Endothelial cell of umbilical vein (primary cell): ENCODE measurements around the gene MVD.

Source experiments
- CTCF ChIP-seq, 2 donors: IDR thresholded peaks; 1 replicate in 1 of 2; 2 replicates in 1 of 2; pipeline ENCODE4 v1.5.1; 2011; ENCODE audit warnings: low read length in 2 of 2, mild to moderate bottlenecking in 2 of 2, moderate library complexity in 2 of 2, control low read depth in 1 of 2, inconsistent platforms in 1 of 2, low read depth in 1 of 2; ENCODE audit not compliant: insufficient read depth in 1 of 2; ENCODE audit errors: extremely low read depth in 1 of 2
- EZH2 ChIP-seq: IDR thresholded peaks from 2 replicates; pipeline ENCODE4 v1.6.1; 2012; ENCODE audit warnings: borderline replicate concordance, low read depth, mild to moderate bottlenecking, moderate library complexity, low read length, inconsistent platforms; ENCODE audit not compliant: severe bottlenecking
- MAX ChIP-seq: IDR thresholded peaks from 2 replicates; pipeline ENCODE4 v1.6.1; 2011; ENCODE audit not compliant: insufficient read depth, insufficient read length
- MYC ChIP-seq: IDR thresholded peaks from one replicate; pipeline ENCODE4 v1.6.1; 2011; ENCODE audit warnings: mild to moderate bottlenecking, low read depth, low read length
- POLR2A ChIP-seq: IDR thresholded peaks from 2 replicates; pipeline ENCODE4 v1.6.1; 2012; ENCODE audit warnings: low read depth, mild to moderate bottlenecking, control low read depth, low read length
- POLR2AphosphoS5 ChIP-seq: IDR thresholded peaks from 2 replicates; pipeline ENCODE4 v1.6.1; 2012; ENCODE audit warnings: low read depth, mild to moderate bottlenecking, control low read depth, low read length, moderate library complexity; ENCODE audit not compliant: insufficient read depth

- TF ChIP-seq POLR2A (no peak), EZH2 (no peak), CTCF (IDR thresholded peaks at IDR 0.05; ENCODE audit: extremely low read depth in 1 of 2, insufficient read depth in 1 of 2, low read depth in 1 of 2, low read length in 2 of 2) (no peak), MAX (no peak), POLR2AphosphoS5 (no peak), MYC (no peak)
Measured at GRCh38 chr16:88624481-88624880, 38.4 kb downstream of the MVD start.
